PC-9 (cell line): ENCODE results near the gene NEURL2.

Experiments
- CTCF ChIP-seq: fragments of 200-600 bp; sonication (generic); conservative IDR thresholded peaks from 2 replicates; pipeline ENCODE4 v1.6.1; 2017; ENCODE audit warnings: mixed run types, antibody characterized with exemption, mild to moderate bottlenecking, moderate library complexity
- EZH2 ChIP-seq: fragments of 200-600 bp; sonication (generic); IDR thresholded peaks from 2 replicates; pipeline ENCODE4 v1.8.0; 2017; ENCODE audit warnings: antibody characterized with exemption, low read depth

GRCh38 chr20:45874576-45874975 lies 16.4 kb downstream of the NEURL2 start:
- TF ChIP-seq CTCF (no peak), EZH2 (no peak)
